IPS-NIHi11 (cell line): Measurements from ENCODE around the gene USP6NL.
"Not testable (repeated sequence)": the region's sequence is repeated elsewhere in the genome, so short reads cannot be mapped to it uniquely, and the experiment has no call there.

Experiments
- DNase-seq: peaks from one replicate; pipeline ENCODE4 v3.0.0; 2012; ENCODE audit warnings: mixed read lengths, low spot score

Gene USP6NL

DNA sequence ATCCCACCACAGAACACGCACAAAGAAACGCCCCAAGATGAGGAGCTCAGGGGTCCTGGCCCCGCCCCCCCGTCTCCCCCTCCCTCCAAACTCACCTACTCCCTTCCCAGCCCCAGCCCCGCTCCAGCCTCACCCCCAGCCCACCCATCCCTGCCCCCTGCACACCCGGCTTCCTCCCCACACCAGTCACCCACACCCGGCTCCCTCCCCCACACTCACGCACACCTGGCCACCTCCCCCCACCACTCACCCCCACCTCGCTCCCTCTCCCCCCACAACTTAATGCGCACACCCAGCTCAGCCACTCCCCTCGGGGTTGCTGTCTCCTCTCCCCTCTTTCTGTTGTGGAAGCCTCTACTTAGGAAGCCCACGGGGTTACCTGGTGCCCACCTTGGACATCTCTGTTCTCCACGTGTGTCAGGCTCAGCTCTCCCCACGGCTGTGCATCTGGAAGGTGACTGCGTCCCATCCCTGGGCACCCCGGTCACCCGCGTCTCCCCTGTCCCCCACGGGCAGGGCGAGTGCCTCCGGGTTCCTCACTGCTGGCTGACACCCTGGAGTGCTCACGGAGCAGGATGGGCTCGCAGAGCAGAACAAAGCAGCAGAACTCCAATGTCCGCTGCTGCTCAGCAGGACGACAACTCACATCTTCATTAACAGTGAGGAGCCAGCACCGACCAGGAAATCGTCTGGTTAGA, 166.8 kb downstream of the USP6NL start:
- DNase-seq, result no peak

- DNase-seq, result no peak
Measured at GRCh38 chr10:11444155-11444530, 167.3 kb downstream of the USP6NL start.

GRCh38 chr10:11443468-11444154, 167.8 kb downstream of the USP6NL start:
- DNase-seq, result no peak

DNA sequence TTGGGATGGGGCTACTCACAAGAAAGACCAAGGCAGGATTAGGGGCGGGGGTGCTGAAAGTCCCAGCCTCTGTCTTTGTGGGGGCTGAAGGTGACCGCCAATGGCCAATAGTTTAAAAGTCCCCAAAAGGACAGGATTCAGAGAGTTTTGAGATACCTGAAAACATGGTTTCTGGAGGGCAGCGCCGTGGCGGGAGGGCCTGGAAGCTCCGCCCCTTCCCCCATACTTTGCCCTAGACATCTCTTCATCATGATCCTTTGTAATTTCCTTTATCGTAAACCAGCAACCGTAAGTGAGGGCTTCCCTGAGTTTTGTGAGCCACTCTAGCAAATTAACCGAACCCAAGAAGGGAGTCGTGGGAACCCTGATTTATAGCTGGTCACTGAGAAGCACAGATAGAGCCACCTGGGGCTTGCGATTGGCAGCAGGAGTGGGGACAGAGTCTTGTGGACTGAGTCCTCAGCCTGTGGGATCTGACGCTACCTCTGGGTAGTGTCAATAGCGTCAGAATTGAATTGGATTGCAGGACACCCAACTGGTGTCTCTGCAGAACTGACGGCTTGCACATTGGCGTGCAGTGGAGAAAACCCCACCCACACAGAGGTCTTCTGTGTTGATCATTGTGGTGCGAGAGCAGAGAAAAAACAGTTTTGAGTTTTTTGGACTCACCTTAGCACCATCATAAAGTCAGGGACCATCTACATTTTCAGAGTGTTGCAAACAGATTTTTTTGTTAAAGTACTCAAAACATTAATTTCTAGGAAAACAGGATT, 169.3 kb downstream of the USP6NL start:
- no peak for DNase-seq

DNA sequence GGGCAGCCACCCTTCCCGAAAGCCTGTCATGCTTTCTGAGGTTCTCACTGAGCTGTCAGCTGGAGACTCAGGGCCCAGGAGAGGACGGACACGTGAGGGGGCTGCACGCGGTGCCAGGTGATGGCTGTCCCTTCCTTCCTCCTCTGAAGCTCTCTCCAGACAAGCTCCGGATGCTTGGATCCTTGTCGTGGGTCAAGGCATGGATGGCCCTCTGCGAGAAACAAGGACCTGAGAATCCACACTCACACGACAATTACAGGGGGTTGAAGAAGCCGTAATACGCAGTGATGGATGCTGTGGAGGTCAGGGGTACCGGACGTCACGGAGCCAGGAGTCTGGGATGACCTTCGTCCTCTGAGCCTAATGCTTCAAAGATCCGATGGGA, 170.3 kb downstream of the USP6NL start:
- no peak for DNase-seq

- no peak for DNase-seq
Measured at GRCh38 chr10:11440250-11441150, 170.9 kb downstream of the USP6NL start.

DNA sequence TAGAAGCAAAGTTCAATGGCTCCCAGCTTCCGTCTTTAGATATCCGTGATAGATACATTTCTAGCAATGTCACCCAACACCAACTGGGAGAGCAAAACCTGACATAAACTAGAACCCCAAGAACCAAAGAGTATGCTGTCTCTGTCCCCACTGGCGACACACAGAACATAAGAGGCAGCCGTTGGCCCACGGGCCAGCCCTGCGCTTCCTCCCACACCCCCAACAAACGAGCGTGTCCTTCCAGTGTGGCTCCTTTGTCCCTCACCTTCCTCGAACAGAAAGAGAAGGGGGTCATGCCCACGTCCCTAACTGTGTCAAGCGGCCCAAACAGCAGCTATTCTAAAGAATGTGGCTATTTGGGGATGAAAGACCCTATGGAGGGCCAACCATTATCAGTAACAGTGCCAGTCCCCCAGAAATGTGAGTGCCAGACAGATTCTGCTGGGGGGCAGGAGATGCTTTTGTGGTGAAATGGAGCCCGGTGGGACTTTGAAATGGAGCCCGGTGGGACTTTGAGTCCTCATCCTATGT, 171.9 kb downstream of the USP6NL start:
- DNase-seq, result no peak

DNA sequence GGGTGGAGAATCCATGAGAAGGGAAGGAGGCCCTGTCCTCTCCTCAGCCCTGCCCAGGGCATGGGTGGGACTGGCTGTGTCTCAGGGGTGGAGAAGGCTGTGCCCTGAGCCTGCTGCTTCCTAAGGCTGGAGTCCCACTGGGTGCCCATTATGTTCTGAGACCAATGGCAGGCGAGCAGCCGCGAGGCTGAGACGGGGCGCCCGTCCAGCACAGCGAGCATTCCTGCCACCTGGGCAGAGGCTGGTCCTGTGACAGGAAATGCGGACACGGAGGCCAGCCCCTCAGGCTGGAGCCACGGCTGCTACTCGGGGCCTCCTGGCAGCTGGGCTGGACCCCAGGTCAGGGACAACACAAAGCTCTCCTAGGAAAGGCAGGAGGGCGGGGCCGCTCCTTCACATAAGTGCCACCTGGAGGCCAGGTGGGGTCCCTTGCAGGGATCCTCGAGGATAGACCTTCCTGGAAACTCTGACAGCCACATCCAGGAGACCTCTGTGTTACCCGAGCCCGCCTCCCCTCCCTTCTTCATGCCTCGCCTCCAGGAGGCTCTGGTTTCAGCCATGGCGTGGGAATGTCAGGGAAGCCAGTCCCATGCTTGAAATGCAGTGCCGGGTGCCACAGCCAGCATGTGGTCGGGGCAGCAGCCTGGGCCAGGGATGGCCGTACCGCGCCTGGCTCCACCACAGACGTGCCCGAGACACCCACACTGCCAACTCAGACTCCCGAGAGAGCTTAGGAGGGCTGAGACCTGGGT, 173.9 kb downstream of the USP6NL start:
- peak; percentile 60 for DNase-seq

- not testable (repeated sequence) for DNase-seq
Measured at GRCh38 chr10:11436445-11436844, 175.0 kb downstream of the USP6NL start.

- DNase-seq, result peak; percentile 54
Measured at GRCh38 chr10:11435581-11435981, 175.9 kb downstream of the USP6NL start.

GRCh38 chr10:11434324-11434723, 177.1 kb downstream of the USP6NL start:
- peak; percentile 65 for DNase-seq

GRCh38 chr10:11433657-11434056, 177.8 kb downstream of the USP6NL start:
- DNase-seq, result no peak

GRCh38 chr10:11431216-11431555, 180.3 kb downstream of the USP6NL start:
- DNase-seq, result no peak

- no peak for DNase-seq
Measured at GRCh38 chr10:11430421-11431215, 180.8 kb downstream of the USP6NL start.

DNA sequence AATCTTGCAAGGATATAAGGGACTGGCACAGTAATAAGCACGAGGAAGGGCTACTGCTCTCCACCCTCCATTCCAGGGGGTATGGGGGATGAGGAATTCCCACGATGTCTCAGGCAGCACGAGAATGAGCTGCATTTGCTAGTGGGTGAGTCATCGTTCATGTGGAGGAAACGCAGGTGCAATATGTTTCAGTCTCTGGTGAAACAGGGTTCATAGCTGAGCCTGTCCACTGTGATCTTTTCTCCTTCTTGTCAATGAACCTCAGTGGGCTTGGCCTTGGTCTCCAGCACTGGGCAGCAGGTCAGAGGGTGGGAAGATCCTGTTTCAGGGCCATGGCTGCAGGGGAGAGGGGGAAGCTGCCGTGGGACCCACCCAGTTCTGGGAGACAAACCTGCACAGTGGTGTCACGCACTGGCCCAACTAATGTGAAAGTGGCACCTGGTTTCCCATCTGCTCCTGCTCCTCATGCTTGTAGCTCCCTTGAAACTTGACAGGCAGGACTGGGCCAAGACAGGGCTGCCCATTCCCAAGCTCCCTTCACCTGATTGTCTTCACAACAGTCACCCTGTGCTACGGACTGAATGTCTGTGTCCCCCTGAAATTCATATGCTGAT, 181.9 kb downstream of the USP6NL start:
- no peak for DNase-seq

DNA sequence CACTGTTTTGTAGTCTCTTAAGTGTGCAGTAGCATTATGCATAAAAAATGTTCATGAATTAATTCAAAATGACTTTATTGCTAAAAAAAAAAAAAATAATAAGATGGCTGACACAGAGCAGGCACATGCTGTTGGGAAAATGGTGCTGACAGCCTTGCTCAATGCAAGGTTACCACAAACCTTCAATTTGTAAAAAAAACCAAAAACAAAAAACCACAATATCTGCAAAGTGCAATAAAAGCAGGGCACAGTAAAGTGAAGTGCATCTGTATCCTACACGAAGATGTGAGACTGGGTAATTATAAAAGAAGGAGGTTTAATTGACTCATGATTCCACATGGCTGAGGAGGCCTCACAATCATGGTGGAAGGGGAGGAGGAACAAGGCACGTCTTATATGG, 185.8 kb downstream of the USP6NL start:
- no peak for DNase-seq

DNA sequence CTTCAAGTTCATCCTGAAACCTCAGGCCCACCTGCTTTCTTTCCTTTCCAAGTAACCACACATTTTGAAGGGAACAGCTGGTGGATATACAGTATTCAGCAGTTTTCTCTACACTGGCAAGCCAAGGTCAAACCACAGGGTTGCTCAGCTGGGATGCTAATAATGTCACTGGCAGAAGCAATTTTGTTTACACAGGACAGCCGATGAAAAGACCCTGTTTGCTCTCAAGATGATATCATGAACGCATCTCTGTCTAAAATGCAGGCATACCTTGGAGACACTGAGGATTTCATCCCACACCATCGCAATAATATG, 186.2 kb downstream of the USP6NL start:
- no peak for DNase-seq

GRCh38 chr10:11424456-11425295, 186.8 kb downstream of the USP6NL start:
- peak; percentile 82 for DNase-seq

DNA sequence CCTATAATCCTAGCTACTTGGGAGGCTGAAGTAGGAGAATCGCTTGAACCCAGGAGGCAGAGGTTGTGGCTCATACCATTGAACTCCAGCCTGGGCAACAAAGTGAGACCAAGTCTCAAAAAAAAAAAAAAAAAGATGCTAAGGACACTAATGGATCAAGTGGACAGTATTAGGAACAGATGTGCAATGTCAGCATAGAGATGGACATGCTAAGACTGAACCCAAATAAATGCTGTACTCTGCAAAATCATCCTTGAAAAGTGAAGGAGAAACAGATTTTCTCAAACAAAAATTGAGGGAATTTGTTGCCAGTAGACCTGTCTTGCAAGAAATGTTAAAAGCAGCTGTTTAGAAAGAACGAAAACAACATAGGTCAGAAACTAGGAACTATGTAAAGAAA, 194.5 kb downstream of the USP6NL start:
- DNase-seq, result no peak
